Central memory CD8-positive, alpha-beta T cell (primary cell): Measurements from ENCODE around the gene IRF1.

Experiments used
- ATAC-seq: fragments of 150-1000 bp; cut with Tn5 transposase; replicated peaks from 2 replicates; pipeline ENCODE4 v1.10.0; 2022; ENCODE audit warnings: mild to moderate bottlenecking, moderate FRiP score, moderate number of reproducible peaks; ENCODE audit not compliant: poor library complexity, severe bottlenecking; ENCODE audit errors: extremely low read depth
- DNase-seq, 2 donors: peaks; one replicate each; pipeline ENCODE4 v3.0.0; 2021; ENCODE audit warnings: low spot score in 2 of 2
- H3K27ac Mint-ChIP-seq: one replicate; pipeline ENCODE4 v1.8.0; 2022; ENCODE audit warnings: low read depth, mild to moderate bottlenecking, moderate library complexity, mixed read lengths
- H3K27me3 Mint-ChIP-seq: one replicate; pipeline ENCODE4 v1.8.0; 2022; ENCODE audit warnings: mixed read lengths
- H3K36me3 Mint-ChIP-seq: one replicate; pipeline ENCODE4 v1.8.0; 2022; ENCODE audit warnings: mild to moderate bottlenecking, moderate library complexity, mixed read lengths; ENCODE audit not compliant: insufficient read depth
- H3K4me1 Mint-ChIP-seq: one replicate; pipeline ENCODE4 v1.8.0; 2022; ENCODE audit warnings: mixed read lengths
- H3K4me3 Mint-ChIP-seq: one replicate; pipeline ENCODE4 v1.8.0; 2022; ENCODE audit warnings: mild to moderate bottlenecking, moderate library complexity, mixed read lengths
- H3K9me3 Mint-ChIP-seq: one replicate; pipeline ENCODE4 v1.8.0; 2022; ENCODE audit warnings: mixed read lengths

IRF1 gene

GRCh38 chr5:132480893-132481595 lies 9.5 kb downstream of the IRF1 start:
- Mint-ChIP-seq H3K27ac (peak overlapping the region; percentile 100), H3K36me3 (peaks cover 99% of the 10 kb centered on the region), H3K4me1 (peaks cover 76% of the 10 kb centered on the region), H3K9me3 (no peaks in the 10 kb centered on the region), H3K4me3 (peak overlapping the region; percentile 50), H3K27me3 (no peaks in the 10 kb centered on the region)
- ATAC-seq, result no peak
- no peak for DNase-seq

GRCh38 chr5:132480546-132480892 lies 10.1 kb downstream of the IRF1 start:
- H3K36me3 Mint-ChIP-seq, result peaks cover 99% of the 10 kb centered on the region
- ATAC-seq (no peak), DNase-seq (no peak)
- H3K27ac Mint-ChIP-seq, result peak overlapping the region; percentile 100
- H3K9me3 Mint-ChIP-seq, result no peaks in the 10 kb centered on the region
- peaks cover 76% of the 10 kb centered on the region for H3K4me1 Mint-ChIP-seq
- peak overlapping the region; percentile 50 for H3K4me3 Mint-ChIP-seq
- H3K27me3 Mint-ChIP-seq, result no peaks in the 10 kb centered on the region

- Mint-ChIP-seq H3K4me3 (peak overlapping the region; percentile 65), H3K27me3 (no peaks in the 10 kb centered on the region), H3K9me3 (no peaks in the 10 kb centered on the region), H3K36me3 (peaks cover 97% of the 10 kb centered on the region), H3K27ac (peak overlapping the region; percentile 100), H3K4me1 (peaks cover 77% of the 10 kb centered on the region)
- ATAC-seq (no peak), DNase-seq (no peak)
Measured at GRCh38 chr5:132480042-132480441, 10.5 kb downstream of the IRF1 start.

GRCh38 chr5:132479111-132479951 lies 11.2 kb downstream of the IRF1 start:
- Mint-ChIP-seq H3K4me1 (peaks cover 81% of the 10 kb centered on the region), H3K27ac (peak overlapping the region; percentile 100), H3K4me3 (peak overlapping the region; percentile 65), H3K9me3 (no peaks in the 10 kb centered on the region), H3K27me3 (no peaks in the 10 kb centered on the region), H3K36me3 (peaks cover 97% of the 10 kb centered on the region)
- DNase-seq (no peak), ATAC-seq (no peak)

- DNase-seq (no peak), ATAC-seq (no peak)
- Mint-ChIP-seq H3K27me3 (no peaks in the 10 kb centered on the region), H3K4me3 (peak overlapping the region; percentile 65), H3K36me3 (peaks cover 92% of the 10 kb centered on the region), H3K9me3 (no peaks in the 10 kb centered on the region), H3K4me1 (peaks cover 82% of the 10 kb centered on the region), H3K27ac (peak overlapping the region; percentile 100)
Measured at GRCh38 chr5:132478366-132478871, 12.2 kb downstream of the IRF1 start.

GRCh38 chr5:132477784-132478365 lies 12.7 kb downstream of the IRF1 start:
- Mint-ChIP-seq H3K36me3 (peaks cover 92% of the 10 kb centered on the region), H3K27ac (peak overlapping the region; percentile 100), H3K4me1 (peaks cover 87% of the 10 kb centered on the region), H3K27me3 (no peaks in the 10 kb centered on the region), H3K9me3 (no peaks in the 10 kb centered on the region), H3K4me3 (peak overlapping the region; percentile 65)
- DNase-seq (no peak), ATAC-seq (no peak)

GRCh38 chr5:132476876-132477781 lies 13.4 kb downstream of the IRF1 start:
- H3K9me3 Mint-ChIP-seq, result no peaks in the 10 kb centered on the region
- peak overlapping the region; percentile 100 for H3K27ac Mint-ChIP-seq
- DNase-seq, result no peak
- H3K4me1 Mint-ChIP-seq, result peaks cover 88% of the 10 kb centered on the region
- H3K27me3 Mint-ChIP-seq, result no peaks in the 10 kb centered on the region
- H3K36me3 Mint-ChIP-seq, result peaks cover 89% of the 10 kb centered on the region
- peak overlapping the region; percentile 65 for H3K4me3 Mint-ChIP-seq
- ATAC-seq, result no peak

GRCh38 chr5:132475987-132476875 lies 14.3 kb downstream of the IRF1 start:
- peaks cover 93% of the 10 kb centered on the region for H3K4me1 Mint-ChIP-seq
- H3K4me3 Mint-ChIP-seq, result peak overlapping the region; percentile 65

GRCh38 chr5:132475497-132475882 lies 15.1 kb downstream of the IRF1 start:
- ATAC-seq (no peak), DNase-seq (no peak)
- peaks cover 87% of the 10 kb centered on the region for H3K36me3 Mint-ChIP-seq
- peak overlapping the region; percentile 44 for H3K4me3 Mint-ChIP-seq
- no peaks in the 10 kb centered on the region for H3K27me3 Mint-ChIP-seq
- peak overlapping the region; percentile 100 for H3K27ac Mint-ChIP-seq
- peaks cover 93% of the 10 kb centered on the region for H3K4me1 Mint-ChIP-seq
- H3K9me3 Mint-ChIP-seq, result no peaks in the 10 kb centered on the region

More at GRCh38 chr5:132475987-132476875, 14.3 kb downstream of the IRF1 start:
- DNase-seq (no peak), ATAC-seq (no peak)
- H3K36me3 Mint-ChIP-seq, result peaks cover 88% of the 10 kb centered on the region
- no peaks in the 10 kb centered on the region for H3K27me3 Mint-ChIP-seq
- peak overlapping the region; percentile 100 for H3K27ac Mint-ChIP-seq
- no peaks in the 10 kb centered on the region for H3K9me3 Mint-ChIP-seq

- peak overlapping the region; percentile 63 for H3K4me3 Mint-ChIP-seq
- peaks cover 93% of the 10 kb centered on the region for H3K4me1 Mint-ChIP-seq
- DNase-seq (no peak), ATAC-seq (no peak)
- H3K36me3 Mint-ChIP-seq, result peaks cover 85% of the 10 kb centered on the region
- peak overlapping the region; percentile 100 for H3K27ac Mint-ChIP-seq
- no peaks in the 10 kb centered on the region for H3K9me3 Mint-ChIP-seq
- H3K27me3 Mint-ChIP-seq, result no peaks in the 10 kb centered on the region
Measured at GRCh38 chr5:132474881-132475496, 15.6 kb downstream of the IRF1 start.

- Mint-ChIP-seq H3K4me3 (peak overlapping the region; percentile 63), H3K9me3 (no peaks in the 10 kb centered on the region)
Measured at GRCh38 chr5:132474131-132474723, 16.3 kb downstream of the IRF1 start.

More at GRCh38 chr5:132474131-132474723, 16.3 kb downstream of the IRF1 start:
- ATAC-seq (no peak), DNase-seq (no peak)
- Mint-ChIP-seq H3K36me3 (peaks cover 79% of the 10 kb centered on the region), H3K4me1 (peaks cover 93% of the 10 kb centered on the region), H3K27ac (peak overlapping the region; percentile 100), H3K27me3 (no peaks in the 10 kb centered on the region)
